Fibroblast of gingiva (primary cell): ENCODE measurements around the gene OR52B2.

Experiments
- DNase-seq: peaks from one replicate; pipeline ENCODE4 v3.0.0-alpha.2; 2011; ENCODE audit warnings: low read depth

OR52B2 gene

GRCh38 chr11:6170226-6170625, at the start of gene OR52B2:
TSS of gene OR52B2 (minus strand) at chr11:6170326. CDS start at chr11:6170326, 0 bp downstream.
- DNase-seq, result no peak

- DNase-seq, result peak; percentile 91
These were observed 49.2 kb upstream of the OR52B2 start for GRCh38 chr11:6219359-6219758.

GRCh38 chr11:6217722-6218121, 47.6 kb upstream of the OR52B2 start:
- DNase-seq, result no peak

- DNase-seq, result no peak
These were observed 46.4 kb upstream of the OR52B2 start for GRCh38 chr11:6216501-6216900.

GRCh38 chr11:6214530-6214929, 44.4 kb upstream of the OR52B2 start:
- no peak for DNase-seq

GRCh38 chr11:6210274-6210955, 40.3 kb upstream of the OR52B2 start:
- DNase-seq, result no peak

- DNase-seq, result no peak
These were observed 39.7 kb upstream of the OR52B2 start for GRCh38 chr11:6209801-6210200.

GRCh38 chr11:6206456-6207180, 36.5 kb upstream of the OR52B2 start:
- no peak for DNase-seq

GRCh38 chr11:6205366-6205765, 35.2 kb upstream of the OR52B2 start, which contains the start of gene C11orf42:
TSS of gene C11orf42 (plus strand) at chr11:6205557. CDS start at chr11:6205616, 59 bp downstream.
- DNase-seq, result no peak

GRCh38 chr11:6204706-6205105, 34.6 kb upstream of the OR52B2 start:
- peak; percentile 19 for DNase-seq

- no peak for DNase-seq
These were observed 33.2 kb upstream of the OR52B2 start for GRCh38 chr11:6203327-6203726.

GRCh38 chr11:6202041-6202440, 31.9 kb upstream of the OR52B2 start:
- DNase-seq, result no peak

- DNase-seq, result no peak
These were observed 31.4 kb upstream of the OR52B2 start for GRCh38 chr11:6201481-6201880.

GRCh38 chr11:6200975-6201374, 30.8 kb upstream of the OR52B2 start:
- no peak for DNase-seq

GRCh38 chr11:6199174-6199810, 29.2 kb upstream of the OR52B2 start, which contains the start of gene OR52W1:
TSS of gene OR52W1 (plus strand) at chr11:6199224. CDS start at chr11:6199224, 0 bp downstream.
- no peak for DNase-seq

- no peak for DNase-seq
These were observed 27.5 kb upstream of the OR52B2 start for GRCh38 chr11:6197466-6198200.

GRCh38 chr11:6196396-6196795, 26.3 kb upstream of the OR52B2 start:
- DNase-seq, result no peak

- DNase-seq, result no peak
These were observed 24.0 kb upstream of the OR52B2 start for GRCh38 chr11:6194065-6194581.

GRCh38 chr11:6191742-6192141, 21.6 kb upstream of the OR52B2 start:
- no peak for DNase-seq

GRCh38 chr11:6175440-6175839, 5.3 kb upstream of the OR52B2 start:
- DNase-seq, result no peak

- DNase-seq, result no peak
These were observed 13.3 kb downstream of the OR52B2 start for GRCh38 chr11:6156628-6157359.
